HepG2 (cell line): ENCODE data around the gene NOTUM. TPM values are rescaled to one million over a fixed set of nuclear protein-coding genes. Genes with fewer than 3 reads are reported as not detected.

Experiments
- ARID2 ChIP-seq: sonication (generic); formaldehyde crosslinking; IDR thresholded peaks from 2 replicates; pipeline ENCODE4 v1.8.1; 2022; ENCODE audit warnings: mild to moderate bottlenecking, missing genetic modification reagents, borderline replicate concordance
- FOXJ3 ChIP-seq: sonication (generic); formaldehyde crosslinking; IDR thresholded peaks from 2 replicates; pipeline ENCODE4 v1.4.0; 2020; ENCODE audit warnings: missing genetic modification reagents, mild to moderate bottlenecking, borderline replicate concordance
- HMGXB3 ChIP-seq: sonication (generic); formaldehyde crosslinking; IDR thresholded peaks from 2 replicates; pipeline ENCODE4 v1.4.0; 2020; ENCODE audit warnings: missing genetic modification reagents, borderline replicate concordance
- MAFK ChIP-seq, 2 experiments: IDR thresholded peaks in 1 of 2; conservative IDR thresholded peaks in 1 of 2; 2 replicates each; pipeline ENCODE4 v1.6.1; 2011; ENCODE audit warnings: improper control_type of control experiment in 2 of 2, low read length in 2 of 2
- MYPOP ChIP-seq: sonication (generic); formaldehyde crosslinking; IDR thresholded peaks from 2 replicates; pipeline ENCODE4 v1.8.1; 2023; ENCODE audit warnings: mild to moderate bottlenecking, moderate library complexity, missing genetic modification reagents
- NFE2L1 ChIP-seq: sonication (generic); formaldehyde crosslinking; IDR thresholded peaks from 2 replicates; pipeline ENCODE4 v1.4.0; 2020; ENCODE audit warnings: missing genetic modification reagents, mild to moderate bottlenecking, borderline replicate concordance
- SOX13 ChIP-seq, 3 experiments: fragments of 450-650 bp in 1 of 3; sonication (generic) in 1 of 3; formaldehyde crosslinking in 1 of 3; IDR thresholded peaks in 2 of 3; conservative IDR thresholded peaks in 1 of 3; 2 replicates each; pipeline versions ENCODE4 v1.5.0 to v1.6.1; 2016 to 2020; ENCODE audit warnings: antibody characterized with exemption in 1 of 3, mild to moderate bottlenecking in 1 of 3, missing compliant biosample characterization in 1 of 3, missing genetic modification reagents in 1 of 3, moderate library complexity in 1 of 3
- ZFP36L1 ChIP-seq: sonication (generic); formaldehyde crosslinking; IDR thresholded peaks from 2 replicates; pipeline ENCODE4 v1.8.0; 2022; ENCODE audit warnings: mild to moderate bottlenecking, missing genetic modification reagents, moderate library complexity
- ZNF335 ChIP-seq: sonication (generic); formaldehyde crosslinking; IDR thresholded peaks from 2 replicates; pipeline ENCODE4 v1.4.0; 2020; ENCODE audit warnings: missing genetic modification reagents
- ZNF431 ChIP-seq: sonication (generic); formaldehyde crosslinking; IDR thresholded peaks from 2 replicates; pipeline ENCODE4 v1.9.0; 2022; ENCODE audit warnings: missing genetic modification reagents, low read depth, mild to moderate bottlenecking, borderline replicate concordance
- ZNF432 ChIP-seq: sonication (generic); formaldehyde crosslinking; IDR thresholded peaks from 2 replicates; pipeline ENCODE4 v1.5.0; 2020; ENCODE audit warnings: missing genetic modification reagents, mild to moderate bottlenecking, borderline replicate concordance
- polyA plus RNA-seq, 8 experiments: library from polyadenylated mRNA; depleted of rRNA in 3 of 8; stranded (reverse) in 7 of 8; unstranded in 1 of 8; fragments of >200 nt; fragmentation: Illumina TruSeq in 4 of 8; extraction: Trizol in 4 of 8; gene quantifications; 2 replicates each; pipeline versions ENCODE4 v1.2.1 to v1.2.3, GENCODE V29; 2011 to 2016; ENCODE audit warnings: low read depth in 4 of 8, missing spikeins in 1 of 8, mixed read lengths in 1 of 8; ENCODE audit not compliant: insufficient read depth in 1 of 8
- total RNA-seq, 5 experiments: library from RNA; depleted of rRNA; stranded (reverse); fragments of >200 nt; fragmentation: Illumina TruSeq; extraction: Trizol; gene quantifications; 2 replicates each; pipeline ENCODE4 v1.2.3, GENCODE V29; 2016; ENCODE audit warnings: low read depth in 1 of 5
- TF ChIP-seq, protein P1 (sequence below): sonication (generic); formaldehyde crosslinking; IDR thresholded peaks from 2 replicates; pipeline ENCODE4 v1.5.0; 2020; ENCODE audit warnings: mild to moderate bottlenecking, missing genetic modification reagents, borderline replicate concordance

The NOTUM gene
- total and polyA plus RNA-seq, 2 of the 13 experiments (the other 11 are each of a cell fraction or from before 2014, with no cell fraction given), result 150 to 160 TPM

DNA sequence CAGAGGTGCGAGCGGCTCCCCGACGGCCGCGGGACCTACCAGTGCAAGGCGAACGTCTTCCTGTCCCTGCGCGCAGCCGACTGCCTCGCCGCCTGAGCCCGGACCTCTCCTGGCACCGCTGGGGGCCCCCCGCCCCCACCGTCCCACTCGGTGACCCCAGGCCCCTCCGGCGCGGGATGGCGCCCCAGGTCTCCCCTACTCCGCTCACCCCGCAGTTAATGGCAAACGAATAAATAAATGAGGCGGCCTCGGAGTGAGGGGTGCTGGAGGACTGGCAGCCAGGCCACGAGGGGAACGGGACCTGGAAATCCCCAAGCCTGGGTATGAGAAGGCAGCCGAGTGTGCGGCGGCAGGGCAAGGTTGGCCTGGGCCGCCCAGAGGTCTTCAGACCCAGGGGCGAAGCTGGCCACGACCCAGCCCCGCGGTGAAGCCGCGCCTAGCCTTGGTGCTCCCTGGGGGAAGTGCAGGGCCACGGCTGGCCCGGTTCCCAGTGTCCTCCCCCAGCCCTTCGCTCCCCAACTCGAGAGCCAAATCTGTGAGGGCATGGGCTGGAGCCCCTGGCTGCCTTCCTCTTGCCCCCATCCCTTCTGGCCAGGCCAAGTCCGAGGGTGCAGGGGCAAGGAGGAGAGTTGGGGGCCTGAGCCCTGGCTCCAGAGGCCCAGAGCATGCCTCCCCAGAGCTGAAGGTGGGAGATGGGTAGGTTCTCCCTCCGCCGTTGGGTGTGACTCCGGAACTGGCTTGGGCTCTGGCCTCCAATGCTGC lies 58.2 kb downstream of the NOTUM start (continued):
- TF ChIP-seq MYPOP (CRISPR knock-in tag), result no peak; the same call in 1 of the 2 replicates
- no peak for TF ChIP-seq HMGXB3
- no peak for TF ChIP-seq MAFK (conservative IDR thresholded peaks at IDR 0.05 in 1 of 2, IDR thresholded peaks at IDR 0.05 in 1 of 2; ENCODE audit: low read length in 2 of 2)
- no peak for TF ChIP-seq ARID2
- TF ChIP-seq ZNF335, result no peak
- no peak for TF ChIP-seq ZNF431
- TF ChIP-seq SOX13 (IDR thresholded peaks at IDR 0.05), result peak; percentile 19
- no peak; a peak in 1 of 4 replicates for TF ChIP-seq SOX13 (CRISPR knock-in tag; conservative IDR thresholded peaks at IDR 0.05 in 1 of 2, IDR thresholded peaks at IDR 0.05 in 1 of 2)
- TF ChIP-seq, protein P1, sequence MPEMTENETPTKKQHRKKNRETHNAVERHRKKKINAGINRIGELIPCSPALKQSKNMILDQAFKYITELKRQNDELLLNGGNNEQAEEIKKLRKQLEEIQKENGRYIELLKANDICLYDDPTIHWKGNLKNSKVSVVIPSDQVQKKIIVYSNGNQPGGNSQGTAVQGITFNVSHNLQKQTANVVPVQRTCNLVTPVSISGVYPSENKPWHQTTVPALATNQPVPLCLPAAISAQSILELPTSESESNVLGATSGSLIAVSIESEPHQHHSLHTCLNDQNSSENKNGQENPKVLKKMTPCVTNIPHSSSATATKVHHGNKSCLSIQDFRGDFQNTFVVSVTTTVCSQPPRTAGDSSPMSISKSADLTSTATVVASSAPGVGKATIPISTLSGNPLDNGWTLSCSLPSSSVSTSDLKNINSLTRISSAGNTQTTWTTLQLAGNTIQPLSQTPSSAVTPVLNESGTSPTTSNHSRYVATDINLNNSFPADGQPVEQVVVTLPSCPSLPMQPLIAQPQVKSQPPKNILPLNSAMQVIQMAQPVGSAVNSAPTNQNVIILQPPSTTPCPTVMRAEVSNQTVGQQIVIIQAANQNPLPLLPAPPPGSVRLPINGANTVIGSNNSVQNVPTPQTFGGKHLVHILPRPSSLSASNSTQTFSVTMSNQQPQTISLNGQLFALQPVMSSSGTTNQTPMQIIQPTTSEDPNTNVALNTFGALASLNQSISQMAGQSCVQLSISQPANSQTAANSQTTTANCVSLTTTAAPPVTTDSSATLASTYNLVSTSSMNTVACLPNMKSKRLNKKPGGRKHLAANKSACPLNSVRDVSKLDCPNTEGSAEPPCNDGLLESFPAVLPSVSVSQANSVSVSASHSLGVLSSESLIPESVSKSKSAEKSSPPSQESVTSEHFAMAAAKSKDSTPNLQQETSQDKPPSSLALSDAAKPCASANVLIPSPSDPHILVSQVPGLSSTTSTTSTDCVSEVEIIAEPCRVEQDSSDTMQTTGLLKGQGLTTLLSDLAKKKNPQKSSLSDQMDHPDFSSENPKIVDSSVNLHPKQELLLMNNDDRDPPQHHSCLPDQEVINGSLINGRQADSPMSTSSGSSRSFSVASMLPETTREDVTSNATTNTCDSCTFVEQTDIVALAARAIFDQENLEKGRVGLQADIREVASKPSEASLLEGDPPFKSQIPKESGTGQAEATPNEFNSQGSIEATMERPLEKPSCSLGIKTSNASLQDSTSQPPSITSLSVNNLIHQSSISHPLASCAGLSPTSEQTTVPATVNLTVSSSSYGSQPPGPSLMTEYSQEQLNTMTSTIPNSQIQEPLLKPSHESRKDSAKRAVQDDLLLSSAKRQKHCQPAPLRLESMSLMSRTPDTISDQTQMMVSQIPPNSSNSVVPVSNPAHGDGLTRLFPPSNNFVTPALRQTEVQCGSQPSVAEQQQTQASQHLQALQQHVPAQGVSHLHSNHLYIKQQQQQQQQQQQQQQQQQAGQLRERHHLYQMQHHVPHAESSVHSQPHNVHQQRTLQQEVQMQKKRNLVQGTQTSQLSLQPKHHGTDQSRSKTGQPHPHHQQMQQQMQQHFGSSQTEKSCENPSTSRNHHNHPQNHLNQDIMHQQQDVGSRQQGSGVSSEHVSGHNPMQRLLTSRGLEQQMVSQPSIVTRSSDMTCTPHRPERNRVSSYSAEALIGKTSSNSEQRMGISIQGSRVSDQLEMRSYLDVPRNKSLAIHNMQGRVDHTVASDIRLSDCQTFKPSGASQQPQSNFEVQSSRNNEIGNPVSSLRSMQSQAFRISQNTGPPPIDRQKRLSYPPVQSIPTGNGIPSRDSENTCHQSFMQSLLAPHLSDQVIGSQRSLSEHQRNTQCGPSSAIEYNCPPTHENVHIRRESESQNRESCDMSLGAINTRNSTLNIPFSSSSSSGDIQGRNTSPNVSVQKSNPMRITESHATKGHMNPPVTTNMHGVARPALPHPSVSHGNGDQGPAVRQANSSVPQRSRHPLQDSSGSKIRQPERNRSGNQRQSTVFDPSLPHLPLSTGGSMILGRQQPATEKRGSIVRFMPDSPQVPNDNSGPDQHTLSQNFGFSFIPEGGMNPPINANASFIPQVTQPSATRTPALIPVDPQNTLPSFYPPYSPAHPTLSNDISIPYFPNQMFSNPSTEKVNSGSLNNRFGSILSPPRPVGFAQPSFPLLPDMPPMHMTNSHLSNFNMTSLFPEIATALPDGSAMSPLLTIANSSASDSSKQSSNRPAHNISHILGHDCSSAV (CRISPR knock-in tag), result no peak
- TF ChIP-seq ZNF432 (CRISPR knock-in tag), result no peak
- no peak for TF ChIP-seq NFE2L1
- no peak for TF ChIP-seq ZFP36L1 (CRISPR knock-in tag)
- no peak for TF ChIP-seq FOXJ3 (CRISPR knock-in tag)
